ENCODE results near the gene PIRT.

GRCh38 chr17:10803350-10803749, 34.5 kb downstream of the PIRT start:
- TF ChIP-seq JUNB (IDR thresholded peaks at IDR 0.05), result no peak
- no peak for TF ChIP-seq PHF8 (IDR thresholded peaks at IDR 0.05; ENCODE audit: borderline replicate concordance, low read depth)
- no peak for TF ChIP-seq CTCF (IDR thresholded peaks at IDR 0.05)
- no peak for TF ChIP-seq HMGXB4 (CRISPR knock-in tag; IDR thresholded peaks at IDR 0.05; ENCODE audit: borderline replicate concordance)
- TF ChIP-seq POLR2A (IDR thresholded peaks at IDR 0.05; ENCODE audit: low read length), result no peak
- TF ChIP-seq KDM5A (IDR thresholded peaks at IDR 0.05), result no peak
- no peak for TF ChIP-seq BHLHE40 (IDR thresholded peaks at IDR 0.05; ENCODE audit: low read depth, low read length)
- TF ChIP-seq KDM1A (IDR thresholded peaks at IDR 0.05; ENCODE audit: low read depth), result no peak
